HG03097 (cell line): ENCODE data around the gene FKBP4.

Experiments
- ATAC-seq: cut with Tn5 transposase; IDR thresholded peaks from one replicate; pipeline ENCODE4 v1.9.1; 2021; ENCODE audit not compliant: unreplicated experiment, low FRiP score

Gene FKBP4

GRCh38 chr12:2776129-2776806, 18.5 kb upstream of the FKBP4 start:
- ATAC-seq: no peak

- ATAC-seq: no peak
Measured at GRCh38 chr12:2779281-2779680, 15.5 kb upstream of the FKBP4 start.

- ATAC-seq: no peak
Measured at GRCh38 chr12:2783936-2784600, 10.7 kb upstream of the FKBP4 start.

GRCh38 chr12:2785017-2785416, 9.8 kb upstream of the FKBP4 start:
- no peak for ATAC-seq

GRCh38 chr12:2791089-2791488, 3.7 kb upstream of the FKBP4 start:
- no peak for ATAC-seq

GRCh38 chr12:2792671-2793500, 1.9 kb upstream of the FKBP4 start:
- ATAC-seq: no peak

GRCh38 chr12:2793561-2793960, 1.2 kb upstream of the FKBP4 start:
- ATAC-seq: no peak

GRCh38 chr12:2794191-2794735, 507 bp upstream of the FKBP4 start:
- ATAC-seq: no peak

- peak; percentile 53 for ATAC-seq
Measured at GRCh38 chr12:2795291-2796186, 769 bp downstream of the FKBP4 start.

GRCh38 chr12:2796187-2796666, 1.5 kb downstream of the FKBP4 start:
- peak; percentile 12 for ATAC-seq

- no peak for ATAC-seq
Measured at GRCh38 chr12:2797721-2798418, 3.1 kb downstream of the FKBP4 start.

GRCh38 chr12:2800046-2800570, 5.3 kb downstream of the FKBP4 start:
- no peak for ATAC-seq

GRCh38 chr12:2801044-2801783, 6.4 kb downstream of the FKBP4 start:
- no peak for ATAC-seq

GRCh38 chr12:2803635-2804392, 9.0 kb downstream of the FKBP4 start:
- no peak for ATAC-seq

GRCh38 chr12:2804393-2805142, 9.8 kb downstream of the FKBP4 start:
- ATAC-seq: no peak

GRCh38 chr12:2805143-2805520, 10.4 kb downstream of the FKBP4 start:
- ATAC-seq: no peak

- no peak for ATAC-seq
Measured at GRCh38 chr12:2806700-2807099, 11.9 kb downstream of the FKBP4 start.
